ENCODE data around the gene IER5L.

DNA sequence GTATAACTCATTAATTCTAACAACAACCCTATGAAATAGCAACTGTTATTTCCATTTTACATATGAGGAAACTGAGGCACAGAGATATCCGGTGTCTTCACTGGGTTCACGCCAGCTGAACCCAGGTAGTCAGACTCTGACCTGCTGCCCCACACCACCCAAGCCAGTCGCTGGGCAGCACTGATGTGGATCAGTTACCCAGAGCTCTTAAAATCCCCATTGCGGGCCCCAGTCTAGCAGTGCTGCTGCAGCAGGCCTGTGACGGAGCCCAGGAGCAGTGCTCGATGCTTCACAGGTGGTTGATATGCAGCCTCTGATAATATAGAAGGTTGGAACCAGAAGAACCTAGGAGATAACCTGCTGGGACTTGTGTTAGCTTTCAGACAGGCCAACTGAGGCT, 42.6 kb downstream of the IER5L start:
- TF ChIP-seq, protein P1, sequence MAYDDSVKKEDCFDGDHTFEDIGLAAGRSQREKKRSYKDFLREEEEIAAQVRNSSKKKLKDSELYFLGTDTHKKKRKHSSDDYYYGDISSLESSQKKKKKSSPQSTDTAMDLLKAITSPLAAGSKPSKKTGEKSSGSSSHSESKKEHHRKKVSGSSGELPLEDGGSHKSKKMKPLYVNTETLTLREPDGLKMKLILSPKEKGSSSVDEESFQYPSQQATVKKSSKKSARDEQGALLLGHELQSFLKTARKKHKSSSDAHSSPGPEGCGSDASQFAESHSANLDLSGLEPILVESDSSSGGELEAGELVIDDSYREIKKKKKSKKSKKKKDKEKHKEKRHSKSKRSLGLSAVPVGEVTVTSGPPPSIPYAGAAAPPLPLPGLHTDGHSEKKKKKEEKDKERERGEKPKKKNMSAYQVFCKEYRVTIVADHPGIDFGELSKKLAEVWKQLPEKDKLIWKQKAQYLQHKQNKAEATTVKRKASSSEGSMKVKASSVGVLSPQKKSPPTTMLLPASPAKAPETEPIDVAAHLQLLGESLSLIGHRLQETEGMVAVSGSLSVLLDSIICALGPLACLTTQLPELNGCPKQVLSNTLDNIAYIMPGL (CRISPR knock-in tag; IDR thresholded peaks at IDR 0.05) = no peak
- TF ChIP-seq, protein P2, sequence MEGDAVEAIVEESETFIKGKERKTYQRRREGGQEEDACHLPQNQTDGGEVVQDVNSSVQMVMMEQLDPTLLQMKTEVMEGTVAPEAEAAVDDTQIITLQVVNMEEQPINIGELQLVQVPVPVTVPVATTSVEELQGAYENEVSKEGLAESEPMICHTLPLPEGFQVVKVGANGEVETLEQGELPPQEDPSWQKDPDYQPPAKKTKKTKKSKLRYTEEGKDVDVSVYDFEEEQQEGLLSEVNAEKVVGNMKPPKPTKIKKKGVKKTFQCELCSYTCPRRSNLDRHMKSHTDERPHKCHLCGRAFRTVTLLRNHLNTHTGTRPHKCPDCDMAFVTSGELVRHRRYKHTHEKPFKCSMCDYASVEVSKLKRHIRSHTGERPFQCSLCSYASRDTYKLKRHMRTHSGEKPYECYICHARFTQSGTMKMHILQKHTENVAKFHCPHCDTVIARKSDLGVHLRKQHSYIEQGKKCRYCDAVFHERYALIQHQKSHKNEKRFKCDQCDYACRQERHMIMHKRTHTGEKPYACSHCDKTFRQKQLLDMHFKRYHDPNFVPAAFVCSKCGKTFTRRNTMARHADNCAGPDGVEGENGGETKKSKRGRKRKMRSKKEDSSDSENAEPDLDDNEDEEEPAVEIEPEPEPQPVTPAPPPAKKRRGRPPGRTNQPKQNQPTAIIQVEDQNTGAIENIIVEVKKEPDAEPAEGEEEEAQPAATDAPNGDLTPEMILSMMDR (IDR thresholded peaks at IDR 0.05) = no peak
- TF ChIP-seq, protein P3, sequence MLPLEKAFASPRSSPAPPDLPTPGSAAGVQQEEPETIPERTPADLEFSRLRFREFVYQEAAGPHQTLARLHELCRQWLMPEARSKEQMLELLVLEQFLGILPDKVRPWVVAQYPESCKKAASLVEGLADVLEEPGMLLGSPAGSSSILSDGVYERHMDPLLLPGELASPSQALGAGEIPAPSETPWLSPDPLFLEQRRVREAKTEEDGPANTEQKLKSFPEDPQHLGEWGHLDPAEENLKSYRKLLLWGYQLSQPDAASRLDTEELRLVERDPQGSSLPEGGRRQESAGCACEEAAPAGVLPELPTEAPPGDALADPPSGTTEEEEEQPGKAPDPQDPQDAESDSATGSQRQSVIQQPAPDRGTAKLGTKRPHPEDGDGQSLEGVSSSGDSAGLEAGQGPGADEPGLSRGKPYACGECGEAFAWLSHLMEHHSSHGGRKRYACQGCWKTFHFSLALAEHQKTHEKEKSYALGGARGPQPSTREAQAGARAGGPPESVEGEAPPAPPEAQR (CRISPR knock-in tag; IDR thresholded peaks at IDR 0.05) = no peak
- TF ChIP-seq SP1 (CRISPR knock-in tag; conservative IDR thresholded peaks at IDR 0.05) = no peak
